HEK293 (cell line): Measurements from ENCODE around the gene PRKAG2.

ENCODE experiments used
- CTCF ChIA-PET: fragments of 350-600 bp; formaldehyde crosslinking; extraction: SDS; loops from one replicate; lab custom pipeline; 2021; ENCODE audit warnings: antibody characterized with exemption; lab: Yijun Ruan, JAX
- POLR2A ChIA-PET: fragments of 300-600 bp; formaldehyde crosslinking; extraction: SDS; loops from one replicate; lab custom pipeline; 2020; ENCODE audit warnings: antibody characterized with exemption, inconsistent platforms; lab: Yijun Ruan, JAX
- H3K27ac ChIP-seq: fragments of 200-500 bp; sonication (Bioruptor generic); 2 replicates; pipeline ENCODE4 v1.5.1; 2014; ENCODE audit warnings: low read depth, low read length, control low read depth, inconsistent platforms; ENCODE audit errors: extremely low read depth
- H3K36me3 ChIP-seq, 2 experiments: fragments of 200-500 bp in 1 of 2; sonication (Bioruptor generic) in 1 of 2; 1 replicate in 1 of 2; 2 replicates in 1 of 2; pipeline ENCODE4 v1.5.1; 2014 to 2017; ENCODE audit warnings: inconsistent platforms in 2 of 2, low read length in 2 of 2; ENCODE audit not compliant: control insufficient read depth in 2 of 2, insufficient read depth in 1 of 2
- H3K4me1 ChIP-seq: fragments of 200-500 bp; sonication (Bioruptor generic); 2 replicates; pipeline ENCODE4 v1.5.1; 2014; ENCODE audit warnings: mild to moderate bottlenecking, low read length, inconsistent platforms; ENCODE audit not compliant: control insufficient read depth, insufficient read depth
- H3K4me3 ChIP-seq: 2 replicates; pipeline ENCODE4 v1.5.1; 2011; ENCODE audit warnings: low read depth, mild to moderate bottlenecking, control low read depth, low read length, moderate library complexity
- H3K9me3 ChIP-seq: fragments of 200-500 bp; sonication (Bioruptor generic); 2 replicates; pipeline ENCODE4 v1.5.1; 2014; ENCODE audit warnings: low read depth, low read length, inconsistent platforms; ENCODE audit not compliant: control insufficient read depth, insufficient read depth
- AEBP2 ChIP-seq: fragments of 450-650 bp; formaldehyde crosslinking; IDR thresholded peaks from 2 replicates; pipeline ENCODE4 v1.5.1; 2016; ENCODE audit warnings: missing biosample characterization, missing genetic modification characterization, borderline replicate concordance
- HOXA7 ChIP-seq: sonication (generic); formaldehyde crosslinking; IDR thresholded peaks from 2 replicates; pipeline ENCODE4 v1.8.1; 2022; ENCODE audit warnings: missing genetic modification reagents, borderline replicate concordance
- KLF9 ChIP-seq: fragments of 450-650 bp; formaldehyde crosslinking; IDR thresholded peaks from 2 replicates; pipeline ENCODE4 v1.5.1; 2016; ENCODE audit warnings: missing biosample characterization, missing genetic modification characterization, low read depth
- PATZ1 ChIP-seq: fragments of 450-650 bp; formaldehyde crosslinking; IDR thresholded peaks from 2 replicates; pipeline ENCODE4 v1.5.1; 2016; ENCODE audit warnings: missing biosample characterization, missing genetic modification characterization
- REST ChIP-seq: fragments of 450-650 bp; formaldehyde crosslinking; IDR thresholded peaks from 2 replicates; pipeline ENCODE4 v1.5.1; 2016; ENCODE audit warnings: missing biosample characterization, missing genetic modification characterization
- YY1 ChIP-seq: fragments of 450-650 bp; formaldehyde crosslinking; IDR thresholded peaks from 2 replicates; pipeline ENCODE4 v1.5.1; 2018; ENCODE audit warnings: missing biosample characterization, missing genetic modification characterization
- ZBTB20 ChIP-seq: fragments of 450-650 bp; formaldehyde crosslinking; IDR thresholded peaks from 2 replicates; pipeline ENCODE4 v1.5.1; 2016; ENCODE audit warnings: missing biosample characterization, missing genetic modification characterization
- ZBTB49 ChIP-seq: fragments of 450-650 bp; formaldehyde crosslinking; IDR thresholded peaks from 2 replicates; pipeline ENCODE4 v1.5.1; 2016; ENCODE audit warnings: missing biosample characterization, missing genetic modification characterization, low read depth
- ZFP3 ChIP-seq: fragments of 450-650 bp; formaldehyde crosslinking; IDR thresholded peaks from 2 replicates; pipeline ENCODE4 v1.5.1; 2016; ENCODE audit warnings: low read depth, missing biosample characterization, missing genetic modification characterization
- ZNF121 ChIP-seq: fragments of 450-650 bp; formaldehyde crosslinking; IDR thresholded peaks from 2 replicates; pipeline ENCODE4 v1.5.1; 2016; ENCODE audit warnings: missing biosample characterization, missing genetic modification characterization
- ZNF138 ChIP-seq: fragments of 450-650 bp; formaldehyde crosslinking; IDR thresholded peaks from 2 replicates; pipeline ENCODE4 v1.5.1; 2016; ENCODE audit warnings: missing biosample characterization, missing genetic modification characterization, borderline replicate concordance
- ZNF214 ChIP-seq: fragments of 450-650 bp; formaldehyde crosslinking; IDR thresholded peaks from 2 replicates; pipeline ENCODE4 v1.5.1; 2017; ENCODE audit warnings: missing biosample characterization, mild to moderate bottlenecking, missing genetic modification characterization, borderline replicate concordance
- ZNF223 ChIP-seq: fragments of 450-650 bp; formaldehyde crosslinking; IDR thresholded peaks from 2 replicates; pipeline ENCODE4 v1.5.1; 2016; ENCODE audit warnings: missing biosample characterization, missing genetic modification characterization
- ZNF280D ChIP-seq: fragments of 450-650 bp; formaldehyde crosslinking; IDR thresholded peaks from 2 replicates; pipeline ENCODE4 v1.5.1; 2016; ENCODE audit warnings: missing biosample characterization, missing genetic modification characterization
- ZNF391 ChIP-seq: fragments of 450-650 bp; formaldehyde crosslinking; IDR thresholded peaks from 2 replicates; pipeline ENCODE4 v1.5.1; 2016; ENCODE audit warnings: low read depth, missing biosample characterization, missing genetic modification characterization, borderline replicate concordance
- ZNF423 ChIP-seq: fragments of 450-650 bp; formaldehyde crosslinking; IDR thresholded peaks from 2 replicates; pipeline ENCODE4 v1.5.1; 2016; ENCODE audit warnings: missing biosample characterization, missing genetic modification characterization
- ZNF514 ChIP-seq: fragments of 450-650 bp; formaldehyde crosslinking; IDR thresholded peaks from 2 replicates; pipeline ENCODE4 v1.5.1; 2016; ENCODE audit warnings: missing biosample characterization, missing genetic modification characterization
- ZNF549 ChIP-seq: fragments of 450-650 bp; IDR thresholded peaks from 2 replicates; pipeline ENCODE4 v1.5.1; 2018; ENCODE audit warnings: missing biosample characterization, missing genetic modification characterization, mild to moderate bottlenecking, inconsistent platforms, moderate library complexity
- ZNF561 ChIP-seq: fragments of 450-650 bp; IDR thresholded peaks from 2 replicates; pipeline ENCODE4 v1.5.1; 2018; ENCODE audit warnings: missing biosample characterization, missing genetic modification characterization, borderline replicate concordance
- ZNF704 ChIP-seq: fragments of 450-650 bp; formaldehyde crosslinking; IDR thresholded peaks from 2 replicates; pipeline ENCODE4 v1.5.1; 2016; ENCODE audit warnings: missing biosample characterization, missing genetic modification characterization

The PRKAG2 gene

GRCh38 chr7:151872531-151873401, 4.1 kb downstream of the PRKAG2 start:
- Histone ChIP-seq H3K9me3 (no peaks in the 10 kb centered on the region), H3K4me3 (no peak overlapping the region), H3K36me3 (no peaks in the 10 kb centered on the region), H3K27ac (no peak overlapping the region), H3K4me1 (no peaks in the 10 kb centered on the region)
- TF ChIP-seq ZNF223 (tag by site-specific recombination) (no peak), ZNF704 (tag by site-specific recombination) (no peak), ZNF549 (no peak), ZNF391 (no peak), ZBTB20 (tag by site-specific recombination) (no peak), ZNF138 (tag by site-specific recombination) (no peak), AEBP2 (tag by site-specific recombination) (no peak), ZNF214 (tag by site-specific recombination) (no peak), ZNF561 (tag by site-specific recombination) (no peak), ZNF514 (tag by site-specific recombination) (no peak), PATZ1 (tag by site-specific recombination) (no peak)
- ChIA-PET POLR2A (no interaction called here), CTCF (interaction anchor here (0.7 kb wide), 1 partner anchor 708 kb away, joined by 4 read pairs; no protein-coding TSS in a partner anchor)

GRCh38 chr7:151871904-151872303, 5.0 kb downstream of the PRKAG2 start:
- CTCF ChIA-PET, result no interaction called here
- H3K4me1 ChIP-seq, result no peaks in the 10 kb centered on the region
- H3K4me3 ChIP-seq, result no peak overlapping the region
- POLR2A ChIA-PET, result no interaction called here
- no peaks in the 10 kb centered on the region for H3K36me3 ChIP-seq
- no peaks in the 10 kb centered on the region for H3K9me3 ChIP-seq
- H3K27ac ChIP-seq, result no peak overlapping the region
- TF ChIP-seq ZBTB49 (tag by site-specific recombination) (no peak), REST (no peak), YY1 (no peak), ZNF423 (tag by site-specific recombination) (no peak), HOXA7 (no peak), ZNF121 (tag by site-specific recombination) (no peak), ZFP3 (no peak), KLF9 (tag by site-specific recombination) (no peak), ZNF280D (no peak)
